Peyer's patch (tissue), 4 donors: ENCODE data around the gene SSU72. TPM values are rescaled to one million over a fixed set of nuclear protein-coding genes. Genes with fewer than 3 reads are reported as not detected.

Experiments used
- DNase-seq, 3 donors: peaks; one replicate each; pipeline ENCODE4 v3.0.0-alpha.2; 2017 to 2019
- H3K27ac ChIP-seq, 4 donors: fragments of 200-600 bp; sonication (generic); one replicate each; pipeline ENCODE4 v1.5.1; 2016 to 2019
- H3K27me3 ChIP-seq, 2 donors: fragments of 200-600 bp; sonication (generic); one replicate each; pipeline ENCODE4 v1.5.1; 2019
- H3K36me3 ChIP-seq, 3 donors: fragments of 200-600 bp; sonication (generic); one replicate each; pipeline ENCODE4 v1.5.1; 2016 to 2019
- H3K4me1 ChIP-seq, 4 donors: fragments of 200-600 bp; sonication (generic); one replicate each; pipeline ENCODE4 v1.5.1; 2016 to 2019
- H3K4me3 ChIP-seq, 4 donors: fragments of 200-600 bp; sonication (generic); 1 replicate in 3 of 4; 2 replicates in 1 of 4; pipeline ENCODE4 v1.5.1; 2016 to 2019; ENCODE audit warnings: mild to moderate bottlenecking in 1 of 4
- H3K9me3 ChIP-seq, 4 donors: fragments of 200-600 bp; sonication (generic); one replicate each; pipeline ENCODE4 v1.5.1; 2016 to 2019; ENCODE audit warnings: mild to moderate bottlenecking in 1 of 4
- POLR2A ChIP-seq, 2 donors: fragments of 450-650 bp; IDR thresholded peaks; one replicate each; pipeline ENCODE4 v1.5.1; 2017; ENCODE audit warnings: antibody characterized with exemption in 2 of 2, mild to moderate bottlenecking in 2 of 2, moderate library complexity in 2 of 2
- total RNA-seq, 4 donors: library from RNA; depleted of rRNA; stranded (reverse); fragments of >200 nt; gene quantifications; one replicate each; pipeline ENCODE4 v1.1.0, GENCODE V29; 2016
- TF ChIP-seq, protein P1 (sequence below), 6 experiments: fragments of 450-650 bp in 4 of 6; fragments of 200-600 bp in 2 of 6; sonication (generic) in 1 of 6; IDR thresholded peaks; one replicate each; pipeline ENCODE4 v1.5.1; 2017 to 2019; ENCODE audit warnings: antibody characterized with exemption in 6 of 6, mild to moderate bottlenecking in 3 of 6, moderate library complexity in 1 of 6

Gene SSU72
- 100 to 1,000 TPM; 146 to 182 (median 163) TPM for total RNA-seq

- TF ChIP-seq, protein P1, sequence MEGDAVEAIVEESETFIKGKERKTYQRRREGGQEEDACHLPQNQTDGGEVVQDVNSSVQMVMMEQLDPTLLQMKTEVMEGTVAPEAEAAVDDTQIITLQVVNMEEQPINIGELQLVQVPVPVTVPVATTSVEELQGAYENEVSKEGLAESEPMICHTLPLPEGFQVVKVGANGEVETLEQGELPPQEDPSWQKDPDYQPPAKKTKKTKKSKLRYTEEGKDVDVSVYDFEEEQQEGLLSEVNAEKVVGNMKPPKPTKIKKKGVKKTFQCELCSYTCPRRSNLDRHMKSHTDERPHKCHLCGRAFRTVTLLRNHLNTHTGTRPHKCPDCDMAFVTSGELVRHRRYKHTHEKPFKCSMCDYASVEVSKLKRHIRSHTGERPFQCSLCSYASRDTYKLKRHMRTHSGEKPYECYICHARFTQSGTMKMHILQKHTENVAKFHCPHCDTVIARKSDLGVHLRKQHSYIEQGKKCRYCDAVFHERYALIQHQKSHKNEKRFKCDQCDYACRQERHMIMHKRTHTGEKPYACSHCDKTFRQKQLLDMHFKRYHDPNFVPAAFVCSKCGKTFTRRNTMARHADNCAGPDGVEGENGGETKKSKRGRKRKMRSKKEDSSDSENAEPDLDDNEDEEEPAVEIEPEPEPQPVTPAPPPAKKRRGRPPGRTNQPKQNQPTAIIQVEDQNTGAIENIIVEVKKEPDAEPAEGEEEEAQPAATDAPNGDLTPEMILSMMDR (IDR thresholded peaks at IDR 0.05): peak in 2 of 6 experiments; percentile 12 to 30
- TF ChIP-seq POLR2A (IDR thresholded peaks at IDR 0.05): peak; percentile 95 to 96
- DNase-seq: peak; percentile 91 to 97 (median 95)
- H3K9me3 ChIP-seq: no peaks in the 10 kb centered on the region
- H3K4me1 ChIP-seq: peaks cover 0 to 41% (median 0%) of the 10 kb centered on the region in 4 donors
- peak within 1 kb of the TSS; percentile 93 to 100 (median 98) for H3K27ac ChIP-seq
- peaks cover 0 to 7% (median 0%) of the 10 kb centered on the region in 3 donors for H3K36me3 ChIP-seq
- peak within 1 kb of the TSS; percentile 83 to 100 (median 98) for H3K4me3 ChIP-seq
- H3K27me3 ChIP-seq: no peaks in the 10 kb centered on the region
These were observed at the start of gene SSU72 for GRCh38 chr1:1574721-1575537. Gene SSU72, minus strand, starts transcription at chr1:1574863. Its CDS starts 306 bp downstream, at chr1:1574557.

GRCh38 chr1:1623631-1624442 lies 49.2 kb upstream of the SSU72 start:
- Histone ChIP-seq H3K9me3 (no peaks in the 10 kb centered on the region), H3K36me3 (peaks cover 0 to 9% (median 0%) of the 10 kb centered on the region in 3 donors), H3K4me3 (no peak overlapping the region), H3K27ac (no peak overlapping the region), H3K27me3 (no peaks in the 10 kb centered on the region), H3K4me1 (peaks cover 0 to 12% (median 2%) of the 10 kb centered on the region in 4 donors)
- DNase-seq: no peak
- TF ChIP-seq POLR2A (IDR thresholded peaks at IDR 0.05): no peak
- TF ChIP-seq, protein P1 (IDR thresholded peaks at IDR 0.05): no peak

DNA sequence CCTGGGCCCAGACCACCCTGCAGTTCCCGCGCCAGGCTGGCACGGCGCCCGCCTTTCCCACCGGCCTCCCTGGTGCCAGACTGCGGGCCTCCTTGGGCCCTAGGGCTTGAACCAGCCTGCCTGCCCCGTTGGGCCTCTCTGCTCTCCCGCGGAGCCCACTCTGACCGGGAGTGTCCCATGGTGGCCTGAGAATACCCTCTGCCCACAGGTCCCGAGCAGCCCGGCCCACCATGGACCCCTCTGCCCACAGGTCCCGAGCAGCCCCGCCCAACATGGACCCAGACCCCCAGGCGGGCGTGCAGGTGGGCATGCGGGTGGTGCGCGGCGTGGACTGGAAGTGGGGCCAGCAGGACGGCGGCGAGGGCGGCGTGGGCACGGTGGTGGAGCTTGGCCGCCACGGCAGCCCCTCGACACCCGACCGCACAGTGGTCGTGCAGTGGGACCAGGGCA lies 48.5 kb upstream of the SSU72 start:
- no peak for DNase-seq
- Histone ChIP-seq H3K4me3 (no peak overlapping the region), H3K27me3 (no peaks in the 10 kb centered on the region), H3K4me1 (peaks cover 0 to 12% (median 2%) of the 10 kb centered on the region in 4 donors), H3K27ac (no peak overlapping the region), H3K36me3 (peaks cover 0 to 11% (median 0%) of the 10 kb centered on the region in 3 donors), H3K9me3 (no peaks in the 10 kb centered on the region)
- TF ChIP-seq, protein P1 (IDR thresholded peaks at IDR 0.05): no peak
- no peak for TF ChIP-seq POLR2A (IDR thresholded peaks at IDR 0.05)

GRCh38 chr1:1622788-1623094 lies 48.1 kb upstream of the SSU72 start:
- no peak for DNase-seq
- Histone ChIP-seq H3K27me3 (no peaks in the 10 kb centered on the region), H3K4me3 (no peak overlapping the region), H3K9me3 (no peaks in the 10 kb centered on the region), H3K4me1 (peaks cover 0 to 11% (median 2%) of the 10 kb centered on the region in 4 donors), H3K27ac (no peak overlapping the region), H3K36me3 (peaks cover 0 to 11% (median 0%) of the 10 kb centered on the region in 3 donors)
- TF ChIP-seq POLR2A (IDR thresholded peaks at IDR 0.05): no peak
- TF ChIP-seq, protein P1 (IDR thresholded peaks at IDR 0.05): no peak

GRCh38 chr1:1622010-1622787 lies 47.5 kb upstream of the SSU72 start:
- H3K36me3 ChIP-seq: peaks cover 0 to 15% (median 0%) of the 10 kb centered on the region in 3 donors
- H3K4me3 ChIP-seq: no peak overlapping the region
- no peaks in the 10 kb centered on the region for H3K27me3 ChIP-seq
- no peak overlapping the region for H3K27ac ChIP-seq
- no peaks in the 10 kb centered on the region for H3K9me3 ChIP-seq
- no peak for DNase-seq
- TF ChIP-seq, protein P1 (IDR thresholded peaks at IDR 0.05): no peak
- no peak for TF ChIP-seq POLR2A (IDR thresholded peaks at IDR 0.05)
- peaks cover 0 to 12% (median 2%) of the 10 kb centered on the region in 4 donors for H3K4me1 ChIP-seq
